ENCODE data around the gene PRMT5. TPM values are rescaled to one million over a fixed set of nuclear protein-coding genes. Genes with fewer than 3 reads are reported as not detected.

Gene PRMT5
- total RNA-seq, 1 donor from 2014 or later, result 118 TPM

DNA sequence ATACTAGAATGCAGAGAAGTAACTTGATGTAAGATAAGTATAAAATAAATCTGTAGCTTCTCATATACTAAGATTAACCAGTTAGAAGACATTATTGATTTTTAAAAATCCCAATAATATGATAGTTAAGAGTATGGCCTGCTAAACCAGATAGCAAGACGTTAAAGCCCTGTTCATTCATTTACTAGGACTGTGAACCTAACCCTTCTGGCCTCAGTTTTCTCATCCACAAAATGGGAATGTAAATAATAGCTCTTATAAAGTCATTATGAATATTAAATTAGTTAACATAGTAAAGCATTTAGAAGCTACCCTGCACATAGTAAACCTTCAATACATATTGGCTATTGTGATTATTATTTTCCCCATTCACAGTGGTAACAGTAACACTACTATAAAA, 6.0 kb upstream of the PRMT5 start:
- intact Hi-C loops (cut with DNase I), result no loop called here
- Histone ChIP-seq H3K4me3 (no peak overlapping the region), H3K4me1 (peaks cover 0 to under 1% of the 10 kb centered on the region in 2 donors), H3K27me3 (no peaks in the 10 kb centered on the region), H3K27ac (no peak overlapping the region), H3K36me3 (no peaks in the 10 kb centered on the region), H3K9me3 (no peaks in the 10 kb centered on the region)
- TF ChIP-seq, protein P1, sequence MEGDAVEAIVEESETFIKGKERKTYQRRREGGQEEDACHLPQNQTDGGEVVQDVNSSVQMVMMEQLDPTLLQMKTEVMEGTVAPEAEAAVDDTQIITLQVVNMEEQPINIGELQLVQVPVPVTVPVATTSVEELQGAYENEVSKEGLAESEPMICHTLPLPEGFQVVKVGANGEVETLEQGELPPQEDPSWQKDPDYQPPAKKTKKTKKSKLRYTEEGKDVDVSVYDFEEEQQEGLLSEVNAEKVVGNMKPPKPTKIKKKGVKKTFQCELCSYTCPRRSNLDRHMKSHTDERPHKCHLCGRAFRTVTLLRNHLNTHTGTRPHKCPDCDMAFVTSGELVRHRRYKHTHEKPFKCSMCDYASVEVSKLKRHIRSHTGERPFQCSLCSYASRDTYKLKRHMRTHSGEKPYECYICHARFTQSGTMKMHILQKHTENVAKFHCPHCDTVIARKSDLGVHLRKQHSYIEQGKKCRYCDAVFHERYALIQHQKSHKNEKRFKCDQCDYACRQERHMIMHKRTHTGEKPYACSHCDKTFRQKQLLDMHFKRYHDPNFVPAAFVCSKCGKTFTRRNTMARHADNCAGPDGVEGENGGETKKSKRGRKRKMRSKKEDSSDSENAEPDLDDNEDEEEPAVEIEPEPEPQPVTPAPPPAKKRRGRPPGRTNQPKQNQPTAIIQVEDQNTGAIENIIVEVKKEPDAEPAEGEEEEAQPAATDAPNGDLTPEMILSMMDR (IDR thresholded peaks at IDR 0.05), result no peak
- DNase-seq (ENCODE audit: low spot score in 2 of 2), result no peak

DNA sequence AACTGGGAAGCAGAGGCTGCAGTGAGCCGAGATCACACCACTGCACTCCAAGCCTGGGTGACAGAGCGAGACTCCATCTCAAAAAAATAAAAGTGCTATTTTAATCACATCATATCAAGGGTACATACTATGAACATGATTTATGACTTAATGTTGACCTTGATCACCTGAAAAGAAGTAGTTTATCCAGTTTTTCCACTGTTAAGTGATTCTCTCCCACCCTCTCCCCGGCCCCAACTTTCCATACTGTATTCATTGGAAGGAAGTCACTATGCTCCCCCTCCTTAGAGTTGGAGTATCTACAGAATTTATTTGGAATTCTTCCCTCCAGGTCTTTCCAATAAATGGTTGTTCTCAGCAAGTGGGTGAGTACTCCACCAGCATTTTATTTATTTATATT, 3.0 kb upstream of the PRMT5 start:
- Histone ChIP-seq H3K9me3 (no peaks in the 10 kb centered on the region), H3K4me3 (no peak overlapping the region), H3K4me1 (peaks cover 0 to 14% of the 10 kb centered on the region in 2 donors), H3K27me3 (no peaks in the 10 kb centered on the region), H3K27ac (no peak overlapping the region), H3K36me3 (no peaks in the 10 kb centered on the region)
- TF ChIP-seq, protein P1 (IDR thresholded peaks at IDR 0.05), result no peak
- intact Hi-C loops (cut with DNase I), result loop anchor here (5.0 kb wide), 1 partner anchor 125 kb away; the partner anchor contains the start of gene CDH24
- no peak for DNase-seq (ENCODE audit: low spot score in 2 of 2)

DNA sequence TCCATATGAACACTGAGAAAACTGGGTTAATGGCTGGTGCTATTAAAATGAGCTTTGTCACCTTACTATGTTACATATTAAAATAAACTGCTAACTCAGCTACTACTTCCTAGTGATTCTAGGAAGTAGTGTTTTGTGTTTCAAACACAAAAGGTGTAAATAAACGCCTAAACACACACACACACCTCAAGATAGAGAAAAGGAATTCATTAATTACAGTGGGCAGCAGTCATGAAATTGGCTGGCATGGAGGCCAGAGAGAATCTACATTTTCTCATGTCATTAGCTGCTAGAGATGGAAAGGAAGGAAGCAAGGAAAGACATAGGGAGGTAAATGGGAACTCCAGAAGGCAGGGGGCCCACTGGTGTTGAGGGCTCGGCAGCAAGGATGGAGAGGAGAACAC, 787 bp upstream of the PRMT5 start:
- H3K9me3 ChIP-seq, result no peaks in the 10 kb centered on the region
- peaks cover 14 to 15% of the 10 kb centered on the region in 2 donors for H3K36me3 ChIP-seq
- no peak for DNase-seq (ENCODE audit: low spot score in 2 of 2)
- peak overlapping the region; percentile 50 to 85 for H3K4me3 ChIP-seq
- TF ChIP-seq, protein P1 (IDR thresholded peaks at IDR 0.05), result no peak
- H3K27ac ChIP-seq, result peak overlapping the region; percentile 85
- H3K27me3 ChIP-seq, result no peaks in the 10 kb centered on the region
- peaks cover 0 to 14% of the 10 kb centered on the region in 2 donors for H3K4me1 ChIP-seq
- intact Hi-C loops (cut with DNase I), result loop anchor here (1.0 to 10.0 kb wide), 8 partner anchors 11 to 537 kb away; partner anchors contain the start of genes AJUBA, BCL2L2, CDH24 and HAUS4

DNA sequence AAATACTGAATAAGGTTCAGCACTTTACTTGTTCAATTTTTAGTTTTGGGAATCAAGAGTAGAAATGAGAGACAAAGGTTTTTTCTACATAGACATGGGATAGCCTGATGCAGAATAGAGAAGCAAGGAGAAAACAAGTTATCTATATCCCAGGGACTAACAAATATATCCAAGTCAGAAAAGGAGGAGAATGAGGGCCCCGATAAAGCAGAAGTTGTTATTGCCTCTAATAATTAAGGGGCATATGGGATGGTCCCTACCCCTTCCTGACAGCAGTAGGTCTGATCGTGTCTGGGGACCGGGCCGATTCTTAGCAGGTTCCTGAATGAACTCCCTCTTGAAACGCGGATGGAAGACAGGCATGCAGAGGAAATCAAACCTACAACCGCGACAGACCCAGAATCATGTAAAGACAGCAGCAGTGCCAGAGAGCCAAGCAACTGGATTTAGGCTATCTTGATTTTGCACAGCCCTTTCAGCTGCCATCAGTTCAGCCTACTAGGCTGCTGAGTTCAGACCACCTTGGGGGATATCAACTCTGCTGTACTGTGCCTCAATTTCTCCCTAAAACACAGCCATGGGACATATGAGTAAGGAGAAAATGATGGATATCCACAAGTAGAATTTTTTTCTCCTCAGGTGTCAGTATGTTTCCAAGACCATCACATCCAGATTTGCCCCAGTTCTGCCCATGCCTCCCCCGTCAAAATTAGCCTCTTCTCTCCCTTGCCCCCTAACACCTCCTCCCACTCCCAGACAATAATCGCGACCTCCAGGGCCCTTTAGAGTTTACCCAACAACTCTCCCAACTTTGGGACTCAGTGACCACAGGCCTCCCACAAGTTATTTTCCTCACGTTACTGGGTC, 706 bp downstream of the PRMT5 start:
- Histone ChIP-seq H3K27me3 (no peaks in the 10 kb centered on the region), H3K9me3 (no peaks in the 10 kb centered on the region), H3K4me1 (peaks cover 0 to 14% of the 10 kb centered on the region in 2 donors), H3K36me3 (peaks cover 29 to 30% of the 10 kb centered on the region in 2 donors), H3K27ac (peak overlapping the region; percentile 87 to 91), H3K4me3 (peak overlapping the region; percentile 85 to 87)
- no peak for DNase-seq (ENCODE audit: low spot score in 2 of 2)
- intact Hi-C loops (cut with DNase I), result loop anchor here (1.0 to 10.0 kb wide), 4 partner anchors 9 to 539 kb away; partner anchors contain the start of genes BCL2L2, LRP10, NGDN and PPP1R3E
- TF ChIP-seq, protein P1 (IDR thresholded peaks at IDR 0.05), result no peak

DNA sequence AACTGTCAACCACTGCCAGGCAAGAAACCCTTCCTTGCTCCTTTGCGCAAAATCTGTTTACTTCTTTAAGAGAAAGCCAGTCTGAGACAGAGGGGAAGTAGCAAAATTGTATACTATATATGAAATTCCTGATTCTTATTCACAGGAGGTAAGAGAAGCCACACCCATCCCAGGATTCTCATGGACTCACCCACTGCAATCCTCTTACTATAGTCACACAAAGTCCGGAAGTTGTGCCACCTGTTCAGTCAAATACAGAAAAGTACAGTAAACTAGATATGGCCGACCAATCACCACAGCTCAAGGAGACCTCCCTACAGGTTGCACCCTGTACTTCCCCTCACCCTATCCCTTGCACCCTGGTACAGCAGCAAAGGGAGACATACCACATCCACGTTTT, 2.9 kb downstream of the PRMT5 start:
- H3K36me3 ChIP-seq, result peaks cover 40 to 47% of the 10 kb centered on the region in 2 donors

More for the DNA sequence above, 2.9 kb downstream of the PRMT5 start:
- Histone ChIP-seq H3K9me3 (no peaks in the 10 kb centered on the region), H3K27ac (no peak overlapping the region), H3K4me3 (no peak overlapping the region), H3K27me3 (no peaks in the 10 kb centered on the region), H3K4me1 (peaks cover 0 to 14% of the 10 kb centered on the region in 2 donors)
- DNase-seq (ENCODE audit: low spot score in 2 of 2), result no peak
- intact Hi-C loops (cut with DNase I), result loop anchor here (5.0 to 10.0 kb wide), 2 partner anchors 378 to 541 kb away; partner anchors contain the start of genes BCL2L2, NGDN and PPP1R3E
- TF ChIP-seq, protein P1 (IDR thresholded peaks at IDR 0.05), result no peak
